ENCODE data around the gene SNRPE. TPM values are rescaled to one million over a fixed set of nuclear protein-coding genes. Genes with fewer than 3 reads are reported as not detected.
A peak's percentile ranks its signal among the peaks of the same experiment; 100 is the strongest.

SNRPE gene
- 10 to 100 TPM; 17.0 to 46.2 (median 36.5) TPM for total RNA-seq
- long read RNA-seq, transcript SNRPE-202 (5 exons, 942 nt) = major isoform, 25 of 25 reads
- long read RNA-seq, partial matches to known transcripts = 0 of 25 reads
- long read RNA-seq, other reads (novel, unspliced or antisense) = 0 of 25 reads

DNA sequence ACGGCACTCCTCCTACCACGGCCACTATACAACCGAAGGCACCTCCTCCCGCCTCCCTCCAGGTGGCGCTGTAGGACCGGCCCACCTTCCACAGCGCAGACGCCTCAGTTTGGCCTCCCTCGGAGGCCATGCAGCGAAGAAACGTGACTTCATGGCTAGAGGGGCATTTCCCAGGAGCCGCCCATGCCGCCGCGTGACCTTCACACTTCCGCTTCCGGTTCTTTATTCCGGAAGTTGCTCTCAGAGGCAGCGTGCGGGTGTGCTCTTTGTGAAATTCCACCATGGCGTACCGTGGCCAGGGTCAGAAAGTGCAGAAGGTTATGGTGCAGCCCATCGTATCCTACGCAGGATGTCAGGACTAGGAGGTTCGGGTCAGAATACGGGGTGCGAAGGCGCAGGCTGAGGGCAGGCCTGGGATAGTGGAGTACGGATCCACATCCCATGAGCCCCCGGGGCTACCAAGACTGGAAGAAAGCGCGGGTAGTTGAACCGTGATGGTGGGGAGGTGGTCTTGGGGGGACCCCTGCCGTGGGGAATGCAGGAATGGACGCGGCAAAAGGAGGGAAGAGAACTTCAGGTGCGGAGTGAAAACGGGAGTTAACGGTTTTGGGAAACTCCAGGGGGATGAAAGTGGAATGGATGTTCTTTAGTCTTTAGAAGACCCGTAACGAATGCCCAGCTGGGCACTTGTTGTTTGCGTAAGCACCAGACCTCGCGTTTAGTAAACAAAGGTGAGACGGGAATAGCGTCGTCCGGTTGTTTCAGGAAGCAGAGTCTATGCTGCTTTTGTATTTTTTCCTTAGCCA lies at the start of gene SNRPE:
Gene SNRPE, plus strand, starts transcription at position 221 of the 806 bp plus-strand sequence. Its CDS starts 61 bp downstream, at position 282.
- intact Hi-C loops (cut with DNase I) = loop anchor here in 1 of 2 donors (10.0 kb wide), 1 partner anchor 293 kb away; the partner anchor contains the start of gene ETNK2
- H3K4me1 ChIP-seq = peaks cover 0 to 22% (median 5%) of the 10 kb centered on the region in 4 donors
- no peaks in the 10 kb centered on the region for H3K27me3 ChIP-seq
- peak within 1 kb of the TSS; percentile 23 to 91 (median 68) for H3K27ac ChIP-seq
- peak; percentile 58 for TF ChIP-seq POLR2A (IDR thresholded peaks at IDR 0.05)
- TF ChIP-seq, protein P1, sequence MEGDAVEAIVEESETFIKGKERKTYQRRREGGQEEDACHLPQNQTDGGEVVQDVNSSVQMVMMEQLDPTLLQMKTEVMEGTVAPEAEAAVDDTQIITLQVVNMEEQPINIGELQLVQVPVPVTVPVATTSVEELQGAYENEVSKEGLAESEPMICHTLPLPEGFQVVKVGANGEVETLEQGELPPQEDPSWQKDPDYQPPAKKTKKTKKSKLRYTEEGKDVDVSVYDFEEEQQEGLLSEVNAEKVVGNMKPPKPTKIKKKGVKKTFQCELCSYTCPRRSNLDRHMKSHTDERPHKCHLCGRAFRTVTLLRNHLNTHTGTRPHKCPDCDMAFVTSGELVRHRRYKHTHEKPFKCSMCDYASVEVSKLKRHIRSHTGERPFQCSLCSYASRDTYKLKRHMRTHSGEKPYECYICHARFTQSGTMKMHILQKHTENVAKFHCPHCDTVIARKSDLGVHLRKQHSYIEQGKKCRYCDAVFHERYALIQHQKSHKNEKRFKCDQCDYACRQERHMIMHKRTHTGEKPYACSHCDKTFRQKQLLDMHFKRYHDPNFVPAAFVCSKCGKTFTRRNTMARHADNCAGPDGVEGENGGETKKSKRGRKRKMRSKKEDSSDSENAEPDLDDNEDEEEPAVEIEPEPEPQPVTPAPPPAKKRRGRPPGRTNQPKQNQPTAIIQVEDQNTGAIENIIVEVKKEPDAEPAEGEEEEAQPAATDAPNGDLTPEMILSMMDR (IDR thresholded peaks at IDR 0.05) = peak; percentile 89 to 98 (median 95)
- H3K9me3 ChIP-seq = no peaks in the 10 kb centered on the region
- under 1% methylated on average over 48 of the region's 48 CpGs for WGBS (ENCODE audit: insufficient coverage, low coverage, low lambda C conversion rate, missing lambda C conversion rate)
- peaks cover 0 to 32% (median 16%) of the 10 kb centered on the region in 4 donors for H3K36me3 ChIP-seq
- ATAC-seq = peak; percentile 94 to 99 (median 97)
- H3K4me3 ChIP-seq = peak within 1 kb of the TSS; percentile 78 to 84 (median 79)
- DNase-seq = peak; percentile 94 to 97 (median 97)

DNA sequence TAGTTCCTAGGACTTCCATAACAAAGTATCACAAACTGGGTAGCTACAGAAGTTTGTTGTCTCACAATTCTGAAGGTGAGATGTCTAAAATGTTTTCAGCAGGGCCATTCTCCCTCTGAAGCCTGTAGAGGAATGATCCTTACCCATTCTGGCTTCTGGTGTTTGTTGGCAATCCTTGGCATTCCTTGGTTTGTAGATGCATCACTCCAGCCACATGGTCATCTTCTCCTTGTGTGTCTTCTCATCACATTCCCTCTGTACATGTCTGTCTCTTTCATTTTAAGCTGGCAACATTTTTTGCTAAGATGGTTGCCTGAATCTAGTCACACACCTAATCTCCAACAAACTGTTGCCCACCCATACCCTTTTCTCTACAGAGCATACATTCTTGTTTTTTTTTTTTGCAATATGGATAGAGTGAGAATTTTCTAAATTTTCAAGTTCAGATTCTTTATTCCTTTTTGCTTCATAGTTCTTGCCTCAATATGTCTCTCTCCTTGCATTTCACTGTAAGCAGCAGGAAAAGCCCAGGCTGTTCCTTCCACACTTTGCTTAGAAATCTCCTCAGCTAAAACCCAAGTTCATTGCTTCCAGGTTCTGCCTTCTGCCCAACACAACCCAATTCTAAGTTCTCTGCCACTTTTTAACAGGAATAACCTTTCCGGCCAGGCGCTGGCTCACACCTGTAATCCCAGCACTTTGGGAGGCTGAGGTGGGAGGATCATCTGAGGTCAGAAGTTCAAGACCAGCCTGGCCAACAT lies 47.6 kb upstream of the SNRPE start:
- WGBS (ENCODE audit: insufficient coverage, low coverage, low lambda C conversion rate, missing lambda C conversion rate) = 100% methylated on average over 2 of the region's 2 CpGs
- no peak overlapping the region for H3K4me3 ChIP-seq
- H3K36me3 ChIP-seq = peaks cover 6 to 40% (median 29%) of the 10 kb centered on the region in 4 donors

DNA sequence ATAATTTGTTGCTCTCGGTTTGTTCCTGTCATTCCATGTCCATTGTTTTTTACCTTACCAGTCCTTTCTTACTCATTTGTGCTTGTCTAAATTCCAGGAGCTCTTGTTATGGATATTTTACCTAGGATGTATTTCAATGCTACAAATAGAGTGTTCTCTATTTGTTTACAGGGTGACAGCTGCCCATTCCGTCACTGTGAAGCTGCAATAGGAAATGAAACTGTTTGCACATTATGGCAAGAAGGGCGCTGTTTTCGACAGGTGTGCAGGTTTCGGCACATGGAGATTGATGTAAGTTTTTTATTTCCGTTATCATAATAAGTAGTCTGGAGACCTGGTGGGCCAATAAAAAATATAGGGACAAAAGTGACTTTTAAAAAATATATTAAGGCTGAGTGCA lies 43.0 kb upstream of the SNRPE start:
- 92% methylated on average over 6 of the region's 6 CpGs for WGBS (ENCODE audit: insufficient coverage, low coverage, low lambda C conversion rate, missing lambda C conversion rate)
- H3K4me1 ChIP-seq = no peaks in the 10 kb centered on the region
- H3K27ac ChIP-seq = no peak overlapping the region
- DNase-seq = no peak
- no peak for ATAC-seq
- H3K4me3 ChIP-seq = no peak overlapping the region
- H3K36me3 ChIP-seq = peaks cover 6 to 82% (median 57%) of the 10 kb centered on the region in 4 donors
- no peaks in the 10 kb centered on the region for H3K27me3 ChIP-seq
- H3K9me3 ChIP-seq = no peaks in the 10 kb centered on the region
- intact Hi-C loops (cut with DNase I) = no loop called here
- TF ChIP-seq POLR2A (IDR thresholded peaks at IDR 0.05) = no peak
- TF ChIP-seq, protein P1 (IDR thresholded peaks at IDR 0.05) = no peak

More for the DNA sequence above, 47.6 kb upstream of the SNRPE start:
- TF ChIP-seq, protein P1 (IDR thresholded peaks at IDR 0.05) = no peak
- TF ChIP-seq POLR2A (IDR thresholded peaks at IDR 0.05) = no peak
- DNase-seq (no peak), ATAC-seq (no peak)
- intact Hi-C loops (cut with DNase I) = no loop called here
- Histone ChIP-seq H3K4me1 (peaks cover 0 to 11% (median 0%) of the 10 kb centered on the region in 4 donors), H3K27ac (no peak overlapping the region), H3K9me3 (no peaks in the 10 kb centered on the region), H3K27me3 (no peaks in the 10 kb centered on the region)

DNA sequence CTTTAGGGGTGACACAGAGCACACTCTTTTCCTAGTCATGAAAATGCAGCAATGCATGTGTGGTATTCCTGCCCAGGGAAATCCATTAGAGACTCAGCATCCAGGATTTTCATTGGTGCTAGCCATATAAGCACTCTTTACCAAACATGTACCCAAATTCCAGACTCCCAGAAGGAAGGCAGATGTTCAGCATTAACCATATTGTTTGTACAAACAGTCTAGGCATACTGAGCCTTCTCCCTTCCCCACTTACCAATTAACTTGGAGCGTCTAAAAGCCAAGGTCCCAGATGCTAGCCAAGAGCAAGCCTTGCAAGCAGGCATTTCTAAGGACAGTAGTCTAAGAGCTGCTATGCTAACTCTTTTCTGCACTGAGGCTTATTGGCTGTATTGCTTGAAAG lies 38.1 kb upstream of the SNRPE start:
- Histone ChIP-seq H3K27me3 (no peaks in the 10 kb centered on the region), H3K4me3 (no peak overlapping the region), H3K27ac (no peak overlapping the region), H3K36me3 (peaks cover 6 to 70% (median 37%) of the 10 kb centered on the region in 4 donors), H3K4me1 (no peaks in the 10 kb centered on the region), H3K9me3 (no peaks in the 10 kb centered on the region)
- WGBS (ENCODE audit: insufficient coverage, low coverage, low lambda C conversion rate, missing lambda C conversion rate) = 83% methylated on average over 1 of the region's 1 CpG
- TF ChIP-seq, protein P1 (IDR thresholded peaks at IDR 0.05) = no peak
- TF ChIP-seq POLR2A (IDR thresholded peaks at IDR 0.05) = no peak
- DNase-seq = no peak
- intact Hi-C loops (cut with DNase I) = no loop called here
- ATAC-seq = no peak
